ENCODE data around the gene ITSN1. TPM values are rescaled to one million over a fixed set of nuclear protein-coding genes. Genes with fewer than 3 reads are reported as not detected.
A peak's percentile ranks its signal among the peaks of the same experiment; 100 is the strongest.

The ITSN1 gene
- total RNA-seq, 1 donor from 2014 or later = 41.9 TPM

GRCh38 chr21:33895356-33895755 lies 253.1 kb downstream of the ITSN1 start:
- no peaks in the 10 kb centered on the region for H3K9me3 ChIP-seq (replicated peaks)
- intact Hi-C loops (cut with micrococcal nuclease) = no loop called here
- DNase-seq = no peak
- H3K4me1 ChIP-seq = peaks cover 14% of the 10 kb centered on the region
- peak overlapping the region; percentile 56 for H3K4me3 ChIP-seq
- no peaks in the 10 kb centered on the region for H3K27me3 ChIP-seq (ENCODE audit: low read depth)
- no peak overlapping the region for H3K27ac ChIP-seq (replicated peaks)
- peaks cover under 1% of the 10 kb centered on the region for H3K36me3 ChIP-seq
- TF ChIP-seq CTCF (IDR thresholded peaks at IDR 0.05; ENCODE audit: borderline replicate concordance) = no peak

- Histone ChIP-seq H3K9me3 (replicated peaks) (no peaks in the 10 kb centered on the region), H3K36me3 (peaks cover 8% of the 10 kb centered on the region), H3K27ac (replicated peaks) (no peak overlapping the region), H3K4me3 (no peak overlapping the region), H3K27me3 (ENCODE audit: low read depth) (no peaks in the 10 kb centered on the region), H3K4me1 (peaks cover 17% of the 10 kb centered on the region)
- DNase-seq = no peak
- intact Hi-C loops (cut with micrococcal nuclease) = no loop called here
- TF ChIP-seq CTCF (IDR thresholded peaks at IDR 0.05; ENCODE audit: borderline replicate concordance) = no peak
Measured at GRCh38 chr21:33896691-33897090, 254.4 kb downstream of the ITSN1 start.

GRCh38 chr21:33897098-33897497 lies 254.8 kb downstream of the ITSN1 start:
- Histone ChIP-seq H3K27me3 (ENCODE audit: low read depth) (no peaks in the 10 kb centered on the region), H3K9me3 (replicated peaks) (no peaks in the 10 kb centered on the region), H3K4me3 (no peak overlapping the region), H3K27ac (replicated peaks) (no peak overlapping the region), H3K36me3 (peaks cover 12% of the 10 kb centered on the region), H3K4me1 (peaks cover 17% of the 10 kb centered on the region)
- intact Hi-C loops (cut with micrococcal nuclease) = no loop called here
- DNase-seq = no peak
- TF ChIP-seq CTCF (IDR thresholded peaks at IDR 0.05; ENCODE audit: borderline replicate concordance) = no peak

- no peak for TF ChIP-seq CTCF (IDR thresholded peaks at IDR 0.05; ENCODE audit: borderline replicate concordance)
- H3K27ac ChIP-seq (replicated peaks) = no peak overlapping the region
- intact Hi-C loops (cut with micrococcal nuclease) = no loop called here
- H3K4me1 ChIP-seq = peaks cover 17% of the 10 kb centered on the region
- H3K4me3 ChIP-seq = no peak overlapping the region
- H3K27me3 ChIP-seq (ENCODE audit: low read depth) = no peaks in the 10 kb centered on the region
- no peaks in the 10 kb centered on the region for H3K9me3 ChIP-seq (replicated peaks)
- DNase-seq = no peak
- peaks cover 18% of the 10 kb centered on the region for H3K36me3 ChIP-seq
Measured at GRCh38 chr21:33897739-33898138, 255.4 kb downstream of the ITSN1 start.

GRCh38 chr21:33898586-33898985 lies 256.3 kb downstream of the ITSN1 start:
- no peaks in the 10 kb centered on the region for H3K9me3 ChIP-seq (replicated peaks)
- H3K27ac ChIP-seq (replicated peaks) = no peak overlapping the region
- intact Hi-C loops (cut with micrococcal nuclease) = no loop called here
- H3K36me3 ChIP-seq = peaks cover 27% of the 10 kb centered on the region
- no peaks in the 10 kb centered on the region for H3K27me3 ChIP-seq (ENCODE audit: low read depth)
- no peak for DNase-seq
- peaks cover 17% of the 10 kb centered on the region for H3K4me1 ChIP-seq
- H3K4me3 ChIP-seq = no peak overlapping the region
- no peak for TF ChIP-seq CTCF (IDR thresholded peaks at IDR 0.05; ENCODE audit: borderline replicate concordance)

- intact Hi-C loops (cut with micrococcal nuclease) = no loop called here
- H3K27ac ChIP-seq (replicated peaks) = no peak overlapping the region
Measured at GRCh38 chr21:33899199-33899598, 256.9 kb downstream of the ITSN1 start.

More at GRCh38 chr21:33899199-33899598, 256.9 kb downstream of the ITSN1 start:
- H3K27me3 ChIP-seq (ENCODE audit: low read depth) = no peaks in the 10 kb centered on the region
- peaks cover 15% of the 10 kb centered on the region for H3K4me1 ChIP-seq
- no peaks in the 10 kb centered on the region for H3K9me3 ChIP-seq (replicated peaks)
- H3K36me3 ChIP-seq = peaks cover 33% of the 10 kb centered on the region
- TF ChIP-seq CTCF (IDR thresholded peaks at IDR 0.05; ENCODE audit: borderline replicate concordance) = no peak
- no peak overlapping the region for H3K4me3 ChIP-seq
- no peak for DNase-seq
